Adrenal gland (tissue), 12 donors: ENCODE measurements around the gene IL11. TPM values are rescaled to one million over a fixed set of nuclear protein-coding genes. Genes with fewer than 3 reads are reported as not detected.

Experiments used
- DNase-seq, 7 donors: peaks; one replicate each; pipeline ENCODE4 v3.0.0-alpha.2; 2019 to 2020
- H3K27ac ChIP-seq, 5 donors: fragments of 200-600 bp; sonication (generic) in 4 of 5; 1 replicate in 3 of 5; 2 replicates in 2 of 5; pipeline versions ENCODE4 v1.5.1 to v1.8.0; 2016 to 2020; ENCODE audit warnings: mild to moderate bottlenecking in 1 of 5
- H3K27me3 ChIP-seq: fragments of 200-600 bp; 2 replicates; pipeline ENCODE4 v1.8.0; 2021
- H3K36me3 ChIP-seq, 2 donors: fragments of 200-600 bp; replicated peaks in 1 of 2; 1 replicate in 1 of 2; 2 replicates in 1 of 2; pipeline versions ENCODE4 v1.5.1 to v1.8.0; 2018 to 2022
- H3K4me1 ChIP-seq, 2 donors: fragments of 200-600 bp; replicated peaks in 1 of 2; 1 replicate in 1 of 2; 2 replicates in 1 of 2; pipeline versions ENCODE4 v1.5.1 to v1.8.0; 2018 to 2021
- H3K4me3 ChIP-seq, 4 donors: fragments of 200-600 bp; sonication (generic) in 3 of 4; one replicate each; pipeline ENCODE4 v1.5.1; 2016 to 2018
- H3K9me3 ChIP-seq, 3 donors: fragments of 200-600 bp; sonication (generic) in 1 of 3; replicated peaks in 1 of 3; 1 replicate in 2 of 3; 2 replicates in 1 of 3; pipeline versions ENCODE4 v1.5.1 to v1.8.0; 2016 to 2021
- POLR2A ChIP-seq, 2 donors: fragments of 450-650 bp; IDR thresholded peaks; one replicate each; pipeline ENCODE4 v1.6.1; 2017; ENCODE audit warnings: antibody characterized with exemption in 2 of 2, mild to moderate bottlenecking in 2 of 2, moderate library complexity in 1 of 2
- WGBS, 4 donors: extraction: QIAGEN DNeasy Blood & Tissue Kit in 2 of 4; methylation state at CpG; one replicate each; pipeline versions ENCODE4 v1.1.5 to v1.1.7; 2013 to 2017; 5-methylcytosine and 5-hydroxymethylcytosine counted together
- intact Hi-C, 2 donors: fragments of 100-400 bp; cut with DNase I; formaldehyde crosslinking; loops; one replicate each; pipeline versions ENCODE4 v1.14.1 to v1.15.0; 2022 to 2023
- polyA plus RNA-seq, 3 donors: library from polyadenylated mRNA; stranded (reverse); fragments of 200-250 nt in 2 of 3; fragments of 350-450 nt in 1 of 3; fragmentation: Illumina TruSeq in 1 of 3; extraction: RNeasy Lipid Tissue Mini Kit (QIAGEN cat#74804) in 1 of 3; gene quantifications; one replicate each; pipeline ENCODE4 v1.2.3, GENCODE V29; 2013 to 2014
- total RNA-seq, 9 donors: library from RNA; depleted of rRNA in 4 of 9; stranded (reverse); fragments of >200 nt in 4 of 9; fragments of 120-200 nt in 1 of 9; fragmentation: NEBNext Ultra II Directional in 1 of 9; extraction: Animal tissue kit (Norgen Biotek cat#: 25700) in 1 of 9; gene quantifications; one replicate each; pipeline versions ENCODE4 v1.1.0 to v1.2.4, GENCODE V29; 2013 to 2023
- TF ChIP-seq, protein P1 (sequence below), 6 experiments: fragments of 450-650 bp in 4 of 6; fragments of 200-600 bp in 2 of 6; sonication (generic) in 1 of 6; IDR thresholded peaks; 1 replicate in 5 of 6; 2 replicates in 1 of 6; pipeline versions ENCODE4 v1.5.1 to v1.8.0; 2016 to 2021; ENCODE audit warnings: antibody characterized with exemption in 6 of 6, mild to moderate bottlenecking in 2 of 6, moderate library complexity in 1 of 6
- donor health status: healthy with polysubstance abuse.
- donor health status: Bipolar disorder and iron deficiency.
- donor health status: DM: yes; HTN: yes; CAD: no.
- donor health status: DM: no; HTN: no; CAD: no.
- donor health status: DM: no; HTN: no; CAD: no.
- donor health status: DM: yes; HTN: yes; CAD: no.

Gene IL11
- total and polyA plus RNA-seq, 12 donors, result 0.17 to 1.1 (median 0.26) TPM; not detected in 8

DNA sequence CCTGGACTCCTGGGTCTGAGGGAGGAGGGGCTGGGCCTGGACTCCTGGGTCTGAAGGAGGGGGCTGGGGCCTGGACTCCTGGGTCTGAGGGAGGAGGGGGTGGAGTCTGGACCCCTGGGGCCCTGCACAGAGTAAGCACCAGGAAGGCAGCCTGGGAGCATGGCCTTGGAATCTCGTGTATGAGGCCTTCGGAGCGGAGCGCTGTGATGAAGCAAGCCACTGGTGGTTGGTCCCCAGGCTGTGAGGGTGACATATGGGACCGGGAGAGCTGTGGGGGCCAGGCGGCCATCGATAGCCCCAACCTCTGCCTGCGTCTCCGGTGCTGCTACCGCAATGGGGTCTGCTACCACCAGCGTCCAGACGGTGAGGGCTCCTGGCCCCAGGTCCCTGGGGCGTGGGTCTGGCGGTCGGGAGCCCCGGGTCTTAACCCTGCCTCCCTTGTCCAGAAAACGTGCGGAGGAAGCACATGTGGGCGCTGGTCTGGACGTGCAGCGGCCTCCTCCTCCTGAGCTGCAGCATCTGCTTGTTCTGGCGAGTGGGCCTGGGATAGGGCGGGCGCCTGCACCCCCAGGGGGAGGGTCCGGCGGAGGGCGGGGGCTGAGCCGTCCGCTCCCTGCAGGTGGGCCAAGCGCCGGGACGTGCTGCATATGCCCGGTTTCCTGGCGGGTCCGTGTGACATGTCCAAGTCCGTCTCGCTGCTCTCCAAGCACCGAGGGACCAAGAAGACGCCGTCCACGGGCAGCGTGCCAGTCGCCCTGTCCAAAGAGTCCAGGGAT lies 7.3 kb upstream of the IL11 start:
- no peak overlapping the region for H3K27ac ChIP-seq
- intact Hi-C loops, result no loop called here
- no peak overlapping the region for H3K4me3 ChIP-seq
- no peaks in the 10 kb centered on the region for H3K9me3 ChIP-seq
- 33 to 39% (median 36%) methylated on average over 12 to 43 of the region's 43 CpGs for WGBS, 4 donors
- no peak for DNase-seq
- TF ChIP-seq POLR2A (IDR thresholded peaks at IDR 0.05), result no peak
- TF ChIP-seq, protein P1, sequence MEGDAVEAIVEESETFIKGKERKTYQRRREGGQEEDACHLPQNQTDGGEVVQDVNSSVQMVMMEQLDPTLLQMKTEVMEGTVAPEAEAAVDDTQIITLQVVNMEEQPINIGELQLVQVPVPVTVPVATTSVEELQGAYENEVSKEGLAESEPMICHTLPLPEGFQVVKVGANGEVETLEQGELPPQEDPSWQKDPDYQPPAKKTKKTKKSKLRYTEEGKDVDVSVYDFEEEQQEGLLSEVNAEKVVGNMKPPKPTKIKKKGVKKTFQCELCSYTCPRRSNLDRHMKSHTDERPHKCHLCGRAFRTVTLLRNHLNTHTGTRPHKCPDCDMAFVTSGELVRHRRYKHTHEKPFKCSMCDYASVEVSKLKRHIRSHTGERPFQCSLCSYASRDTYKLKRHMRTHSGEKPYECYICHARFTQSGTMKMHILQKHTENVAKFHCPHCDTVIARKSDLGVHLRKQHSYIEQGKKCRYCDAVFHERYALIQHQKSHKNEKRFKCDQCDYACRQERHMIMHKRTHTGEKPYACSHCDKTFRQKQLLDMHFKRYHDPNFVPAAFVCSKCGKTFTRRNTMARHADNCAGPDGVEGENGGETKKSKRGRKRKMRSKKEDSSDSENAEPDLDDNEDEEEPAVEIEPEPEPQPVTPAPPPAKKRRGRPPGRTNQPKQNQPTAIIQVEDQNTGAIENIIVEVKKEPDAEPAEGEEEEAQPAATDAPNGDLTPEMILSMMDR (IDR thresholded peaks at IDR 0.05), result no peak
- no peaks in the 10 kb centered on the region for H3K4me1 ChIP-seq
- H3K36me3 ChIP-seq, result no peaks in the 10 kb centered on the region
- peaks cover 20% of the 10 kb centered on the region for H3K27me3 ChIP-seq

DNA sequence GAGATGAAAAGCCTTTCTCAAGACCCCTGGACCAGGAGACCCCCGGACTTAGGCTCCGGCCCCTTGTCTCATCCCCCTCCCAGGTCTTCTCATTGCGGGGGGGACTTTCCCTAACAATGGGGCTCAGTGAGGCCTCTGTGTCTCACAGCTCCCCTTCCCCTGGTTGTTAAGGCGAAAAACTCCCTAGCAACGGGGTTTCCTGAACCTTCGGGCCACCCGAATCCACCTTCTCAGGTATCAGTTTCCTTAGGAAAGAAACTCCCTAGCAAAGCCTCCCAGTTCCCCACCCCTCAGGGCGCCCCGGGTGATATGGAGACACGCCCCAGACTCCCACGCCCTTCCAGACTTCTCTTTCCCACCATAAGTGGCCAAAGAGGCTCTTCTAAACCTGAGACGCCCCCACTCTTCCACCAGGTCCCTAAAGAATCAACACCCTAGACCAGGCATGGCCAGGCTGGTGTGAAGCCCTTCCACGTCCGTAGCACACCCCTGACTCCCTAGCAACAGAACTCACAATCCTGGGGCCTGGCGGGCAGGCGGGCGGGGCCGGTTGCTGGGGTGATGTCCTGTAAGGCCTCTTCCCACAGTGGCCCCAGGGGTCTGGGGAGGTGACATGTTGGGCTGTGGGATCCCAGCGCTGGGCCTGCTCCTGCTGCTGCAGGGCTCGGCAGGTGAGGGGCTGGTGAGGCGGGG lies 6.1 kb upstream of the IL11 start, which contains the start of gene TMEM190:
TSS of gene TMEM190 (plus strand) at position 586 of the 693 bp plus-strand sequence. CDS start at position 614, 28 bp downstream.
- H3K36me3 ChIP-seq, result no peaks in the 10 kb centered on the region
- peaks cover 32% of the 10 kb centered on the region for H3K27me3 ChIP-seq
- TF ChIP-seq, protein P1 (IDR thresholded peaks at IDR 0.05), result no peak
- TF ChIP-seq POLR2A (IDR thresholded peaks at IDR 0.05), result no peak
- H3K4me3 ChIP-seq, result no peak within 1 kb of the TSS
- no peaks in the 10 kb centered on the region for H3K9me3 ChIP-seq
- 57 to 70% (median 64%) methylated on average over 11 to 21 of the region's 21 CpGs for WGBS, 4 donors
- no peaks in the 10 kb centered on the region for H3K4me1 ChIP-seq
- peak in 1 of 7 donors; percentile 59 for DNase-seq
- intact Hi-C loops, result no loop called here
- H3K27ac ChIP-seq, result no peak within 1 kb of the TSS

DNA sequence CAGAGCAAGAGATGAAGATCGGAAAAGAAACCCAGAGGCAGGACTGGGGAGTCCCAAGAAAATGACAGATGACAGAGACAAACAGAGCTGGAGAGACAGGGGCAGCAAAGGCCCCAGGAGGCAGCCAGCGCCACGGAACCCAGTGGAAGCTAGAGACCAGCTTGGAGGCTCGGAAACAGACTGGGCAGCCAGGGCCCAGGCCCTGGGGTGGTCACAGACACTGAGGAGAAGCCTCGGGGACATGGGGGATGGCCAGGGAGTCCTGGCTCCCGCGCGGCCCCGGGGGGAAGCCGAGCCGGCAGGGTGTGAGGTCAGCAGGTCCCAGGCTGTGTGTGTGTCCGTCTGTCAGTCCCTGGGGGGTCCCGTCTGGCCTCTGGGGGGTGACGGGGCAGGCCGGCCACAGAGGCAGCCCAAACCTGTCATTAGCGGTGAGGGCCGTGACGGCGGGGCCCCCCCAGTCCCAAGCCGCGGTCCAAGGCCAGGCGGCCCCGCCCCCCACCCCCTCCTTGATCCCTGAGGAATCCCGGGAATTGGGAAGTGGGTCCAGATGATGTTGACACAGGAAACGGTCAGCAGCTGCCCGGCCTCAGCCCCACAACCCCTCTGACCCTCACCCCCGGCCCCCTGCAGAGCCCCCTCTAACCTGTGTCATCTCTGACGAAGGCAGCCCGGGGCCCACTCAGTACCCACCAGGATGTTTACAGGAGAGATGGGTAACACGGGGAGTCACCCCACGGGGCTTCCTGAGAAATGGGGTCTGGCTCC lies 3.9 kb upstream of the IL11 start:
- H3K27me3 ChIP-seq, result peaks cover 50% of the 10 kb centered on the region
- 15 to 35% (median 19%) methylated on average over 10 to 31 of the region's 31 CpGs for WGBS, 4 donors

DNA sequence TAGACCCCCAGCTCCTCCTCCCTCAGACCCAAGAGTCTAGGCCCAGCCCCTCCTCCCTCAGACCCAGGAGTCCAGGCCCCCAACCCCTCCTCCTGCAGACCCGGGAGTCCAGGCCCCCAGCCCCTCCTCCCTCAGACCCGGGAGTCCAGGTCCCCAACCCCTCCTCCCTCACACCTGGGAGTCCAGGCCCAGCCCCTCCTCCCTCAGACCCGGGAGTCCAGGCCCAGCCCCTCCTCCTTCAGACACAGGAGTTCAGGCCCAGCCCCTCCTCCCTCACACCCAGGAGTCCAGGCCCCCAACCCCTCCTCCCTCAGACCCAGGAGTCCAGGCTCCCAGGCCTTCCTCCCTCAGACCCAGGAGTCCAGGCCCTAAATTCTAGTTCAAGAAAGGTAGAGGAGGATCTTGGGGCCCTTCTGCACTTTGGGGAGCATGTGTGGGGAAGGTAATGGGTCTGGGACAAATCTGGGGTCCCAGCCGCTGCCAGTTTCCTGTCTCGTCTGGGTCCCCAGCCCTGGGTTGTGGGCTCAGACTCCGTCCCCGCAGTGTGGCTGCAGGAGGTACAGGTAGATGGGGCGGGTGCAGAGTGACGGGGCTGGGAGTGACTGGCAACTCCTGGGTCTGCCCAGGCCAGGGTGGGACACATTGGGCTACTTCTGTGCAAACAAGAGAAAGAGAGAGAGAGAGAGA lies 3.2 kb upstream of the IL11 start:
- intact Hi-C loops, result no loop called here
- Histone ChIP-seq H3K4me3 (no peak overlapping the region), H3K9me3 (no peaks in the 10 kb centered on the region), H3K4me1 (peaks cover 0 to 6% of the 10 kb centered on the region in 2 donors), H3K36me3 (no peaks in the 10 kb centered on the region), H3K27ac (no peak overlapping the region), H3K27me3 (peaks cover 57% of the 10 kb centered on the region)
- no peak for DNase-seq
- WGBS, 4 donors, result 60 to 85% (median 68%) methylated on average over 4 to 9 of the region's 9 CpGs
- TF ChIP-seq, protein P1 (IDR thresholded peaks at IDR 0.05), result no peak
- TF ChIP-seq POLR2A (IDR thresholded peaks at IDR 0.05), result no peak

More for the DNA sequence above, 3.9 kb upstream of the IL11 start:
- intact Hi-C loops, result no loop called here
- H3K4me3 ChIP-seq, result no peak overlapping the region
- DNase-seq, result no peak
- no peaks in the 10 kb centered on the region for H3K36me3 ChIP-seq
- peaks cover 0 to 6% of the 10 kb centered on the region in 2 donors for H3K4me1 ChIP-seq
- H3K27ac ChIP-seq, result no peak overlapping the region
- H3K9me3 ChIP-seq, result no peaks in the 10 kb centered on the region
- TF ChIP-seq POLR2A (IDR thresholded peaks at IDR 0.05), result no peak
